Astrocyte (in vitro differentiated cells and primary cell): ENCODE data around the gene IRF2.

Experiments
- CTCF ChIP-seq: IDR thresholded peaks from 2 replicates; pipeline ENCODE4 v1.5.1; 2011; ENCODE audit warnings: low read depth, mild to moderate bottlenecking, inconsistent platforms, low read length, moderate library complexity; ENCODE audit not compliant: insufficient read depth
- EZH2 ChIP-seq: IDR thresholded peaks from 2 replicates; pipeline ENCODE4 v1.6.1; 2012; ENCODE audit warnings: mild to moderate bottlenecking, low read length, inconsistent platforms; ENCODE audit not compliant: insufficient read depth

GRCh38 chr4:184475096-184475461 lies 729 bp upstream of the IRF2 start:
- TF ChIP-seq CTCF (no peak), EZH2 (no peak)
